OCI-M2 (cell line): ENCODE data around the gene RB1.
"Not testable (repeated sequence)": the region's sequence is repeated elsewhere in the genome, so short reads cannot be mapped to it uniquely, and the experiment has no call there.

ENCODE experiments used
- DNase-seq: peaks from one replicate; lab custom pipeline; 2025; ENCODE audit not compliant: unreplicated experiment; lab: John Stamatoyannopoulos, UW

The RB1 gene

DNA sequence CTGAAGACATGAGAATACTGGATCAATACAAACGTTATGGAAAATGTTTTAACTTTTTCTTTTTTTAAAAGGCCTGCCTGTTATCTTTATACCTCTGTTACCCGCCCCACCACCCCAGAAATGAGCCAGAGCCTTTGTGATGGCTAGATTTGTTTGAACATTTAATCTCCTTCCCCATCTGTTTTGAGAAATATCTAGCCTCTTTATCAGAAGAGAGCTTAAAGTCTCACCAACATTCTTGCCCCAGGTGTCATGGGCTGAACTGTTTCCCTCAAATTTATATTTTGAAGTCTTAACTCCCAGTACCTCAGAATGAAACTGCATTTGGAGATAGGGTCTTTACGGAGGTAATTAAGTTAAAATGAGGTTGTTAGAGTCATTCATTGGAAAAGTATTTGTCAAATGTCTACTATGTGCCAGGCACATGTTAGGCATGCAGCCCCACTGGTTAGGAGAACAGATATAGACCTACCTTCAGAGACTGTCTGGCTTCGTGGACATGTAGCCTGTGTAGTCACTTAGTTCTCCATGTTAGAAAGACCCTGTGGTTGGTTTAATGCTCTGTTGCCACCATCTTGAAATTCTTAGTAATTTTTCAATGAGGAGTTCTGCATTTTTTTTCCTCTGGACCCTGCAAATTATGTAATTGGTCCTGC, 6.3 kb upstream of the RB1 start:
- DNase-seq: no peak

DNA sequence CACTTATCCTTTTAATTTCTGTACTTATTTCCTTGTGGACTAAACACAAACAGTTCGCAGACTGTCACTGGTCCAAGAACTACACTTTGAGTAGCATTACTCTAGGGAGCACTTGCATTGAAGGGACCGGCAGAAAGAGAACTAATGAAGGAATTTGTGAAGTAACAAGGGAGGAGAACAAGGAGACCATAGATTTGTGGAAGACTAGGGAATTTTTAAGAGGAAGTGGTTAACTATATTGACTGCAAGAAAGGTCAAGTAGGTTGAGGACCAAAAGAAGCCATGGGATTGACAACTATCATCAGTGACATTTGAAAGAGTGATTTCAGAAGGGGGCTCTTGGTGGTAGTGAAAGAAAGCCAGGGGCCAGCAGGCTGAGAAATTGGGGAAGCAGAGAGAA, 4.0 kb upstream of the RB1 start:
- DNase-seq: no peak

DNA sequence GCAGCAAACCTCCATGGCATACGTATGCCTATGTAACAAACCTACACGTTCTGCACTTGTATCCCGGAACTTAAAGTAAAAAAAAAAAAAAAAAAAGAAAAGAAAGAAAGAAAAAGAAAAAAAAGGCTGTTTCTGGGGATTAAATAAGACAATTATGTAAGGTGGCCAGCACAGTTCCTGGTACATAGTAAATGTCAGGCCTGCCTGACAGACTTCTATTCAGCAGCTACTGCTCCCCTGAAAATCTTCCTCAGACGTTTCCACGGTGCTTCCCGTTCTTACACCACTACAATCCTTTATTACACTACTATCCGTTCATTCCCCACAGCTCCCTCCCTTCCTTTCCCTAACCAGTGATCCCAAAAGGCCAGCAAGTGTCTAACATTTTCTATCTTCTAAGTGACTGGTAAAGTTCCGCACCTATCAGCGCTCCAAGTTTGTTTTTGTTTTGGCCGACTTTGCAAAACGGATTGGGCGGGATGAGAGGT, 636 bp upstream of the RB1 start:
- no peak for DNase-seq

GRCh38 chr13:48304143-48304876, 759 bp downstream of the RB1 start:
- no peak for DNase-seq

DNA sequence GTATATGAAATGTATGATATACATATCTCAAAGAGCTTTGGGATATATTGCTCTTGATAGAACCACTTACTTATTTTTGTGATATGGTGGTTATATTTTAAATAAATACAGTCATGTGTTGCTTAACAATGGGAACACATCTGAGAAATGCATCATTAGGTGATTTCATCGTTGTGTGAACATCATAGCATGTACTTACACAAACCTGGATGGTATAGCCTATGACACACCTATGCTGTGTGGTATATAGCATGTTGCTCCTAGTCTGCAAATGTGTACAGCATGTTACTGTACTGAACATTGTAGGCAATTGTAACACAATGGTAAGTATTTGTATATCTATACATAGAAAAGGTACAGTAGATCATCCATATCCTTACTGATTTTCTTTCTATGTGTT, 7.7 kb downstream of the RB1 start:
- DNase-seq: no peak

DNA sequence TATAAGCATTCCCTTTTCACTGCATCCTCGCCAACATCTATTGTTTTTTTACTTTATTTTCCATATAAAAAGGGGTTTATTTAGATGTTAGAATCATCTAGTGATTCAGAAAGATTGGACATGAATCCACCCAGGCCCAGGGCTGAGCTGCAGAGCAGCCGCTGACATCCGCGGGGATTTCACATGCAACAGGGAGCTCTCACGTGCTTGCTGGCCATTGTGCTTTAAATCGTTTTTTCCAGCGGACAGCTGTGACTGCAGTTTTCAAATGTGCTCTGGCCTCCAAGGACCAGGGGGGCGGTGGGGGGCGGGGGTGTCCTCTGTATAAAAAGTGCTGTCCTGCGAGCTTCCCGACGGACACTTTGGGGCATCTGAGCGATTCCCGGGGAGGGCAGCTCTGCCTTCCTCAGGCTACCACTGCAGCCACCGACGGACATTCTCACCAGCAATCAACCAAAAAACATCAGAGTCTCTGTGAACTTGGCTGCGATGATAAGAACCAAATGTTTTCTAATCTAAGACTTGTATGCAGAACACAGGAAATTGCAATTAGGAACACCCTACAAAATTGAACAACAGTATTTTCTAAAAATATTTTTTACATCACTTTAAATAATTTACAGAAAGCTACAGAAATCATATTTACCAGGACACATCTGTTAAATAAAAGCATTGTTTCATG, 12.6 kb downstream of the RB1 start:
- DNase-seq: no peak

- no peak for DNase-seq
Measured at GRCh38 chr13:48316826-48317510, 13.4 kb downstream of the RB1 start.

DNA sequence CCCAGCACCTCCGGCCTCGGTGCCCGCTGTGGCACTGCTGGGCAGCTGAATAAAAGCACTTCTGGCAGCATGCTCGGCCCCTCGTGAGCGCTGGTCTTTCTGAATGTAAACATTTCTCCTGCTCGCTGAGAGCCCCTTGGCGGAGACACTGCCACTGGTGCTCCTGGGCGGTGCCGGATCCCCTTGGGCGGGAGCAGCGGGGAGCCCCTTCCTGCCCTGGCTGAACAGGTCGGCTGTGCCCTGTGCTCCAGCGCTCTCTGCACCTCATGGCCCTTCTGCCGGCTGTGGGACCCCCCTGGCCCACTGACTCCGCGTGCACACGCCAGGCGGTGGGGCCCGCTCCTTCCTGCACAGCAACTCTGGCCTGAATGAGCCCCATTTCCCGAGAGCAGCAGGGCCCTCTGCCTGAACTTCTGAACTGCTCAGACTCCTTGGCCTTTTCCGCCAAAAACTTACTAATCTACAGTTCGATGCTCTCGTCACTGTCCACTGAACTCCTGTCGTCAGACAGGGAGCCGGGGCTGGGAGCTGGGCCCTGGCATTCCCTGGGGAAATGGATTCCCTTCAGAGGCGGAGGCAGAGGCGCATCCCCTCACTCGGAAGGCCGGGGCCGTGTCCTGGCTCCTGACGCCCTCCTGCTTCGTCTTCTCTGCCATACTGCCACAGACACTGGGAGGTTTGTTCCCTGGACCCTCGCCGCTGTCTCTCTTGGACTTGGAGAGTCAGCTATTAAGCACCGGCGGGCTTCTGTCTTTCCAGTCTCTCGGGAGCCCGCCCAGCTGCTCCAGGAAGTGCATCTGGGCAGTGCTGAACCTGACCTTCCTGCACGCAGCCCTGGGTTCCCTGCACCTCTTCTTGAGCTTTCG, 14.2 kb downstream of the RB1 start:
- no peak for DNase-seq

DNA sequence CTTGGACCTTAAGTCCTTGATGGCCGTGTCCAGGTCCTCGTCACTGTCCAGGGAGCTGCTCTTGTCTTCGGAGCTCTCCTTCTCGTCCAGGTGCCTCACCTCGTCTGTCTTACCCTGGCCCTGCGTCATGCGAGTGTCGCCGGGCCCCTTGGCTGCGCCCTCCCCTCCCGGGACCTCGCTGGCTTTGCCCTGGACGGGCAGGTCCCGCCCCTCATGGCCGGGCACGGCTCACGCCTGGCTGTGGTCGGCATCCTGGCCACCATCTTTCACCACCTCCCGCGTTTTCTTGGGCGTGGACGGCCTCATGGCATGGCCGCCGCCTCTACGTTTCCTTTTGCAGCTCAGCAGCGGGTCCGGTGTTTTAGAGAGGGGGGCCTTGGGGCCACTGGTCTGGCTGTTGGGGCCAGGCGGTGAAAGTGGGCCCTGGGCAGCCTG, 14.8 kb downstream of the RB1 start:
- DNase-seq: no peak

GRCh38 chr13:48318821-48319511, 15.4 kb downstream of the RB1 start:
- no peak for DNase-seq

GRCh38 chr13:48319531-48320398, 16.2 kb downstream of the RB1 start:
- no peak for DNase-seq

DNA sequence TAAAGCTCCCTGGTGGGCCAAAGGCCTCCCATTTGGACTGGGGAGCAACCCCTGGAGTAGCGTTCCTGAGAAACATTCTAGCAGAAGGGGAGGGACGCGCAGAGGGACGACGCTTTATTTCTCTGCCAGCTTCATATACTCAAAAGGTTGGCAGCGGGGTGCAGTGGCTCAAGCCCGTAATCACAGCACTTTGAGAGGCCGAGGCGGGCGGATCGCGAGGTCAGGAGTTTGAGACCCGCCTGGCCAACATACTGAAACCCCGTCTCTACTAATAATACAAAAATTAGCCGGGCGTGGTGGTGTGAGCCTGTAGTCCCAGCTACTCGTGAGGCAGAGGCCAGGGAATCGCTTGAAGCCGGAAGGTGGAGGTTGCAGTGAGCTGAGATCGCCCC, 16.8 kb downstream of the RB1 start:
- no peak for DNase-seq

DNA sequence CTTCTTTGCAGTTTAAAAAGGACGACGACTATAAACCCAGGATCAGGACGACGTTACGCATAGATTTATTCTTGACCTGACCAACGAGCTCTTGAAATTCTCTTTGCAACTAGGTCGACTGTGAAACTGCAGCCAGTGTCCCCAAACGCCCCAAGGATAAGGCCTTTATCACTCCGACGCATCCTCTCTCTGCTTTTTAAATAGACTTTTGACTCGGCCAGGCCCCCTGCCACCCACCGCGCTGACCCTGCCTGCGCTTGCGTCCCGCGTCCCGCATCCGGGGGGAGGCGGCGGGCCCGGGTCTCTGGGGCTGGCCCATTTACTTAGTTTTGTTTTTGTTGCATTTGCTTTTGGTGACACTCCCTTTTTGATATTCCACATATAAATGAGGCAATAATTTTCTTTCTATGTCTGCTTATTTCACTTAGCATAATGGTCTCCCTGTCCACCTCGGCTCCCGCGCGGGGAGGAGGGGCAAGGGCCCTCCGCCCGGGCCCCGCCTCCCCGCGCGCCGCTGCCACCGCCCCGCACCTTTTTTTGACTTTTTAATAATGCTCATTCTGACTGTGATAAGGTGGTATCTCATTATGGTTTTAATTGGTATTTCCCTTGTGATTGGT, 17.4 kb downstream of the RB1 start:
- no peak for DNase-seq

DNA sequence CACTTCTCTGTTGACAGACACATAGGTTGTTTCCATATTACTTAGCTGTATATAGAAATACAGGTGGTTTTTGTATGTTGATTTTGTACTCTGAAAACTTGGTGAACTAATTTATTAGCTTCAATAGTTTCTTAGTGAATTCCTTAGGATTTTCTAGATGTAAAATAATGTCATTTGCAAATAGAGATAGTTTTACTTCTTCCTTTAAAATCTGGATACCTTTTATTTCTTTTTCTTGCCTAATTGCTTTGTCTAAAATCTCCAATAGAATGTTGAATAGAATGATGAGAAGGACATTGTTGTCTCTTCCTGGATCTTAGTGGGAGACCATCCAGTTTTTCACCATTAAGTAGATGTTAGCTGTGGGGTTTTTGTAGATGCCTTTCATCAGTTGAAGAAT, 18.7 kb downstream of the RB1 start:
- no peak for DNase-seq

- no peak for DNase-seq
Measured at GRCh38 chr13:48333976-48334375, 30.4 kb downstream of the RB1 start.

DNA sequence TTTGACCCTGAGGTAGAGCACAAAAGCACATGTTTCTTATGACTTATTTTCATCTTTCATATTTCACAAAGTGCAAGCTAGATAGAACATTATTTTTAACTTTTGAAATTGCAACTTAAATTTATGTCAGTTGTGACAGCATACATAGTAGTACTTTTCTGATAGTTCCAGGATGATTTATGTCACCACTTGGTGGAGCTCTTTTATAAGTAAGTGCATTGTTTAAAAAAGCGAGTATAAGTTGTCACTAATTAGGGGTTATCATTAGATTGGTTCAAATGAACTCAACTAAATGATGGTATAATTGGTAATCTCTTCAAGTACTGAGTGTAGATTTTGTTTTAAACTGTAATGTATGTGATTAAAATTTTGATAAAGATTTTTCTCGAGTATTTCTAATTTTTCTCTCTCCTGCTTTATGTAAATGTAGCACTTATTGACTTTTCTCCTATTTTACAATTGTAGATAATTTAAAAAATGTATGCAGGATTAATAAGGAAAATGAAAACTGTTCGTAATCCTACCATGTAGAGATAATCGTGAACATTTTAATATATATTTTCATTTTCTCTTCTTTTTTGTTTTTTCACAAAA, 31.1 kb downstream of the RB1 start:
- no peak for DNase-seq

- DNase-seq: not testable (repeated sequence)
Measured at GRCh38 chr13:48339198-48339597, 35.6 kb downstream of the RB1 start.

DNA sequence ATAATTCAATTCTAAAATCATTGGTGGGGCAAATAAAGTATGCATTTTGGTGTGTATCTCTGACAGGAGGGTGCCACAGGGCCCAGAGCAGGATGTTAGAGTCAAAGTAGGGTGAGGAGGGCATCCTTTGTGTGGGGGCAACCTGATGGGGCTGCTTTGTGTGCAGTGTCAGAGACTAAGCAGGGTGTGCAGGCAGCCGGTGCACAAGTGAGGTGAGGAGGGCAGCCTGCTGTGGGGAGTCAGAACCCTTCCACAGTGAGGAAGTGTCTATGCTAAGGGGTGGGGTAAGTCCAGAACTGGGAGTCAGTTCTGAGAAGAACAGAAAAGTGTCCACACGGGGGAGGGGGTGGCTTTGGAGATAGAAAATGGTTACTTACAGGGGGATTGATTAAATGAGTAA, 40.7 kb downstream of the RB1 start:
- DNase-seq: no peak
